ENCODE results near the gene PLRG1.

Gene PLRG1

DNA sequence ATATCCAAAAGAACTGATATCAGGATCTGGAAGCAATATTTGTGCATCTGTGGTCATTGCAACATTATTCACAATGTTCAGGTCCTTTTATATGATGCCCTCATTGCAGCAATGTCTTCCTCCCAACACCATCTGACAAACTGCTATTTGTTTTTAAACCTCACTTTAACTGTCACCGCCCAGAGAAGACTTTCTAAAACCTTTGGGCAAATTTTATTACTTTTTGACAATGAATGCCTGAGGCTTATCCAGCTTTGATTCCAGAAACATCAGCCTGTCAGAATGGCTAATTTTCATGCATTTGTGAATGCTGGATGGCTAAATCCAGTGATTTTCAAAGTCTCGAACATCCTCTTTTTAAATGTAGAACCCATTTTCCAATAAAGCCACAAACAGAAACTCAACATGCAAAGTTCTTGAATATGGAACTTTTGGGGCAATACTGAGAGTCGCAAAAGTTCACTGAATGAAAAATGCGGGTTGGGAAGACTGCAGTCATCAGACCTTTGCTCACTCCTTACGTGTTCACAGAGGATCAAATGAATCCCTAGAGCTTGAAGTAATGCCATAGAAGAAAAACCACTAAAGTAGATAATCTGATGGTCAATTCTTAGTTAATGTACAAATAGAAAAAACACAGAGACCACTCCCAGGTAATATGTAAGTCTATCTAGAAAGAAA is 23.1 kb upstream of the PLRG1 start:
- TF ChIP-seq, protein P1, sequence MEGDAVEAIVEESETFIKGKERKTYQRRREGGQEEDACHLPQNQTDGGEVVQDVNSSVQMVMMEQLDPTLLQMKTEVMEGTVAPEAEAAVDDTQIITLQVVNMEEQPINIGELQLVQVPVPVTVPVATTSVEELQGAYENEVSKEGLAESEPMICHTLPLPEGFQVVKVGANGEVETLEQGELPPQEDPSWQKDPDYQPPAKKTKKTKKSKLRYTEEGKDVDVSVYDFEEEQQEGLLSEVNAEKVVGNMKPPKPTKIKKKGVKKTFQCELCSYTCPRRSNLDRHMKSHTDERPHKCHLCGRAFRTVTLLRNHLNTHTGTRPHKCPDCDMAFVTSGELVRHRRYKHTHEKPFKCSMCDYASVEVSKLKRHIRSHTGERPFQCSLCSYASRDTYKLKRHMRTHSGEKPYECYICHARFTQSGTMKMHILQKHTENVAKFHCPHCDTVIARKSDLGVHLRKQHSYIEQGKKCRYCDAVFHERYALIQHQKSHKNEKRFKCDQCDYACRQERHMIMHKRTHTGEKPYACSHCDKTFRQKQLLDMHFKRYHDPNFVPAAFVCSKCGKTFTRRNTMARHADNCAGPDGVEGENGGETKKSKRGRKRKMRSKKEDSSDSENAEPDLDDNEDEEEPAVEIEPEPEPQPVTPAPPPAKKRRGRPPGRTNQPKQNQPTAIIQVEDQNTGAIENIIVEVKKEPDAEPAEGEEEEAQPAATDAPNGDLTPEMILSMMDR (IDR thresholded peaks at IDR 0.05; ENCODE audit: extremely low read depth, missing control alignments): no peak
- DNase-seq (ENCODE audit: low spot score): no peak

DNA sequence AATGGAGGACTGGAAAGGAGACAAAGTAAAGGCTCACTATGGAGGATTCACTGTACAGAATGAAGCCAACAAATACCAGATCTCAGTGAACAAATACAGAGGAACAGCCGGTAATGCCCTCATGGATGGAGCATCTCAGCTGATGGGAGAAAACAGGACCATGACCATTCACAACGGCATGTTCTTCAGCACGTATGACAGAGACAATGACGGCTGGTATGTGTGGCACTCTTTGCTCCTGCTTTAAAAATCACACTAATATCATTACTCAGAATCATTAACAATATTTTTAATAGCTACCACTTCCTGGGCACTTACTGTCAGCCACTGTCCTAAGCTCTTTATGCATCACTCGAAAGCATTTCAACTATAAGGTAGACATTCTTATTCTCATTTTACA is 19.4 kb upstream of the PLRG1 start:
- DNase-seq (ENCODE audit: low spot score): no peak
- TF ChIP-seq, protein P1 (IDR thresholded peaks at IDR 0.05; ENCODE audit: extremely low read depth, missing control alignments): no peak

DNA sequence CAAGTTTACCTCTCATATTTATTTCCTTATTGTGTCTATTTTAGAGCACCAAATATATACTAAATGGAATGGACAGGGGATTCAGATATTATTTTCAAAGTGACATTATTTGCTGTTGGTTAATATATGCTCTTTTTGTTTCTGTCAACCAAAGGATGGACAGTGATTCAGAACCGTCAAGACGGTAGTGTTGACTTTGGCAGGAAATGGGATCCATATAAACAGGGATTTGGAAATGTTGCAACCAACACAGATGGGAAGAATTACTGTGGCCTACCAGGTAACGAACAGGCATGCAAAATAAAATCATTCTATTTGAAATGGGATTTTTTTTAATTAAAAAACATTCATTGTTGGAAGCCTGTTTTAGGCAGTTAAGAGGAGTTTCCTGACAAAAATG is 18.8 kb upstream of the PLRG1 start:
- TF ChIP-seq, protein P1 (IDR thresholded peaks at IDR 0.05; ENCODE audit: extremely low read depth, missing control alignments): no peak
- DNase-seq (ENCODE audit: low spot score): no peak

DNA sequence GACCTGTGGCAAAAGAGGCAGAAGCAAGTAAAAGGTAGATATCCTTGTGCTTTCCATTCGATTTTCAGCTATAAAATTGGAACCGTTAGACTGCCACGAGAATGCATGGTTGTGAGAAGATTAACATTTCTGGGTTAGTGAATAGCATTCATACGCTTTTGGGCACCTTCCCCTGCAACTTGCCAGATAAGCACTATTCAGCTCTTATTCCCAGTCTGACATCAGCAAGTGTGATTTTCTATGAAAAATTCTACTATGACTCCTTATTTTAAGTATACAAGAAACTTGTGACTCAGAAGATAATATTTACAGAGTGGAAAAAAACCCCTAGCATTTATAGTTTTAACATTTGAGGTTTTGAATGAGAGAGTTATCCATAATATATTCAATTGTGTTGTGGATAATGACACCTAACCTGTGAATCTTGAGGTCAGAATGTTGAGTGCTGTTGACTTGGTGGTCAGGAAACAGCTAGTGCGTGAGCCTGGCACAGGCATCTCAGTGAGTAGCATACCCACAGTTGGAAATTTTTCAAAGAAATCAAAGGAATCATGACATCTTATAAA is 16.5 kb upstream of the PLRG1 start:
- no peak for DNase-seq (ENCODE audit: low spot score)
- TF ChIP-seq, protein P1 (IDR thresholded peaks at IDR 0.05; ENCODE audit: extremely low read depth, missing control alignments): no peak

DNA sequence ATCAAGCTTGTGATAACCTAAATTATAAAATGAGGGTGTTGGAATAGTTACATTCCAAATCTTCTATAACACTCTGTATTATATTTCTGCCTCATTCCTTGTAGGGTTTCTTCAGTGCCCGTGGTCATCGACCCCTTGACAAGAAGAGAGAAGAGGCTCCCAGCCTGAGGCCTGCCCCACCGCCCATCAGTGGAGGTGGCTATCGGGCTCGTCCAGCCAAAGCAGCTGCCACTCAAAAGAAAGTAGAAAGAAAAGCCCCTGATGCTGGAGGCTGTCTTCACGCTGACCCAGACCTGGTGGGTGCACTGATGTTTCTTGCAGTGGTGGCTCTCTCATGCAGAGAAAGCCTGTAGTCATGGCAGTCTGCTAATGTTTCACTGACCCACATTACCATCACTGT is 15.5 kb upstream of the PLRG1 start:
- DNase-seq (ENCODE audit: low spot score): no peak
- TF ChIP-seq, protein P1 (IDR thresholded peaks at IDR 0.05; ENCODE audit: extremely low read depth, missing control alignments): no peak

DNA sequence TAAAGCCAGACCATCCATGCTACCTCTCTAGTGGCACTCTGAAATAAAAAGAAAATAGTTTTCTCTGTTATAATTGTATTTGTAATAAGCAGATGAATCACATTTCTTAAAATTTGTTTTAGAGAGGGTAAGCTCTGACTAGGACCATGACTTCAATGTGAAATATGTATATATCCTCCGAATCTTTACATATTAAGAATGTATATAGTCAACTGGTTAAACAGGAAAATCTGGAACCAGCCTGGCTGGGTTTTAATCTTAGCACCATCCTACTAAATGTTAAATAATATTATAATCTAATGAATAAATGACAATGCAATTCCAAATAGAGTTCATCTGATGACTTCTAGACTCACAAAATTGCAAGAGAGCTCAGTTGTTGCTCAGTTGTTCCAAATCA is 14.1 kb upstream of the PLRG1 start:
- TF ChIP-seq, protein P1 (IDR thresholded peaks at IDR 0.05; ENCODE audit: extremely low read depth, missing control alignments): no peak
- no peak for DNase-seq (ENCODE audit: low spot score)

DNA sequence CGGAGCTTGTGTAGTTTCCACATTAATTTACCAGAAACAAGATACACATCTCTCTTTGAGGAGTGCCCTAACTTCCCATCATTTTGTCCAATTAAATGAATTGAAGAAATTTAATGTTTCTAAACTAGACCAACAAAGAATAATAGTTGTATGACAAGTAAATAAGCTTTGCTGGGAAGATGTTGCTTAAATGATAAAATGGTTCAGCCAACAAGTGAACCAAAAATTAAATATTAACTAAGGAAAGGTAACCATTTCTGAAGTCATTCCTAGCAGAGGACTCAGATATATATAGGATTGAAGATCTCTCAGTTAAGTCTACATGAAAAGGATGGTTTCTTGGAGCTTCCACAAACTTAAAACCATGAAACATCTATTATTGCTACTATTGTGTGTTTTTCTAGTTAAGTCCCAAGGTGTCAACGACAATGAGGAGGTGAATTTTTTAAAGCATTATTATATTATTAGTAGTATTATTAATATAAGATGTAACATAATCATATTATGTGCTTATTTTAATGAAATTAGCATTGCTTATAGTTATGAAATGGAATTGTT is 12.6 kb upstream of the PLRG1 start, which contains the start of gene FGB:
TSS of gene FGB (plus strand) at position 315 of the 558 bp plus-strand sequence. CDS start at position 323, 8 bp downstream.
- TF ChIP-seq, protein P1 (IDR thresholded peaks at IDR 0.05; ENCODE audit: extremely low read depth, missing control alignments): no peak
- no peak for DNase-seq (ENCODE audit: low spot score)

All from GM20000 (cell line).